Epithelial cell of proximal tubule (primary cell): ENCODE data around the gene DGKB. TPM values are rescaled to one million over a fixed set of nuclear protein-coding genes. Genes with fewer than 3 reads are reported as not detected.
"Not testable (repeated sequence)": the region's sequence is repeated elsewhere in the genome, so short reads cannot be mapped to it uniquely, and the experiment has no call there.

Experiments
- DNase-seq: peaks from one replicate; pipeline ENCODE4 v3.0.0-alpha.2; 2011; ENCODE audit warnings: low read depth
- H3K4me3 ChIP-seq: 2 replicates; pipeline ENCODE4 v1.5.1; 2011; ENCODE audit warnings: low read depth, mild to moderate bottlenecking, low read length
- total RNA-seq: library from RNA; depleted of rRNA; stranded (reverse); fragments of >200 nt; gene quantifications from 2 replicates; pipeline ENCODE4 v1.2.3, GENCODE V29; 2015
- TF ChIP-seq, protein P1 (sequence below): conservative IDR thresholded peaks from 2 replicates; pipeline ENCODE4 v1.5.1; 2012; ENCODE audit warnings: low read depth, mild to moderate bottlenecking, low read length

Gene DGKB
- total RNA-seq, 1 donor from 2014 or later, result 0.69 TPM

DNA sequence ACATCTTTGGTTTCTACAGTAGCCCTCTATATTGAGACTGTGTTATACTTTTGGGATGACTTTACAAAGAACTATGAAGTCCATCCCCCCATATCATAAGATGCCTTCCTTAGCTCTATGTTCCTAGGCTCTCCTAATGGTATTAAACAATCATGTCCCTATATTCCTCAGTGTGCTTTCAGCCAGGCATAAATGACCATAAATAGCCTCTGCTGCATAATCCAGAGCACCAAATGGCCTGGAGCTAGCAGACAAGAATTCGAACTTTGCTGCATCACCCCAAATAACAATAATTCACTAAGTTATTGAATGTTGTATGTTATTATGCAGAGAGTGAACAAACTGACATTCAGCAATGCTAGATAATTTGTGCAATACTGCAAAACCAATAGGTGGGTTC lies 405.2 kb downstream of the DGKB start:
- DNase-seq, result no peak
- TF ChIP-seq, protein P1, sequence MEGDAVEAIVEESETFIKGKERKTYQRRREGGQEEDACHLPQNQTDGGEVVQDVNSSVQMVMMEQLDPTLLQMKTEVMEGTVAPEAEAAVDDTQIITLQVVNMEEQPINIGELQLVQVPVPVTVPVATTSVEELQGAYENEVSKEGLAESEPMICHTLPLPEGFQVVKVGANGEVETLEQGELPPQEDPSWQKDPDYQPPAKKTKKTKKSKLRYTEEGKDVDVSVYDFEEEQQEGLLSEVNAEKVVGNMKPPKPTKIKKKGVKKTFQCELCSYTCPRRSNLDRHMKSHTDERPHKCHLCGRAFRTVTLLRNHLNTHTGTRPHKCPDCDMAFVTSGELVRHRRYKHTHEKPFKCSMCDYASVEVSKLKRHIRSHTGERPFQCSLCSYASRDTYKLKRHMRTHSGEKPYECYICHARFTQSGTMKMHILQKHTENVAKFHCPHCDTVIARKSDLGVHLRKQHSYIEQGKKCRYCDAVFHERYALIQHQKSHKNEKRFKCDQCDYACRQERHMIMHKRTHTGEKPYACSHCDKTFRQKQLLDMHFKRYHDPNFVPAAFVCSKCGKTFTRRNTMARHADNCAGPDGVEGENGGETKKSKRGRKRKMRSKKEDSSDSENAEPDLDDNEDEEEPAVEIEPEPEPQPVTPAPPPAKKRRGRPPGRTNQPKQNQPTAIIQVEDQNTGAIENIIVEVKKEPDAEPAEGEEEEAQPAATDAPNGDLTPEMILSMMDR, result no peak
- no peak overlapping the region for H3K4me3 ChIP-seq

DNA sequence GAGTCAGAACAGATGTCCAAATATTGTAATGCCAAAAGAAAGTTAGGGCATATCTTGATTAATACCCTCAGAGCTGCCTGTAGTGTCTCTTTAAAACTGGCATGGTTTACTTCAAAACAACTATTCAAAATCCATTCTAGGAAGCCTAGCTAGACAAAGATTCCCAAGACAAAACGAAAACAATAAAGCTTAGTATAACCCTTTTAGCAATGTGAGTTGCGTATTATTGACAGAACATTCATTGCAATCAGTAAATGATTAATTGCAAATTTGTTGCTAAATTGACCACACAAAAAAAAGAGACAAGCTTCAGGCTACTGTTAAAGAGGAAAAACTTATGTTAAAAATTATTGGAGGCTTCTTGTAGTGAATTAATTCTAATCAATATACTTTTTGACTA lies 406.9 kb downstream of the DGKB start:
- DNase-seq, result no peak
- H3K4me3 ChIP-seq, result no peak overlapping the region

DNA sequence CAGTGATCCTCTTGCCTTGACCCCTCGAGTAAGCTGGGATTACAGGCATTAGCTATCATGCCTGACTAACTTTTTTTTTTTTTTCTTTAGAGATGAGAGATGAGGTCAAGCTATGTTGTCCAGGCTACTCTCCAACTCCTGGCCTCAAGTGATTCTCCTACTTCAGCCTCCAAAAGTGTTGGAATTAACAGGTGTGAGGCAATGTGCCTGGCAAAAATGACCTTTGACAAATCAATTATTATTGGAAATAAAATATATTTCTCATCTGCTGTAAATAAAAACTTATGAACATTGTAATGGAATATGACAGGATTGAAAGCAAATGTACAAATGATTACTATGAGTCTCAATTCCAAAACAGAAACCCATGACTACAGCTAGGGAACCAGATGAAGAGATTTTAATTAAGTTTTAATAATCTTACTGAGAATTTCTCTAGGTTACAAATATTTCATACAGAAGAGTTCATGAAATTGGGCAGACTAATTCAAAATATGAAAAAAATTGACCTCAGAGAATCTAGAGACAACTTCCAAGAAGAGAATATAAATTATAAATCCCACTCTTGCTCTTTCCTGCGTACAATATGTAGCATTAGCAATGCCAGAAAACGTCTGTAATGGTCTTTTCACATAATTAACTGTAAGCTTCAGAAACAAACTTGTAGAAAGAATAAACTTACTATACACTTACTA lies 414.7 kb downstream of the DGKB start:
- TF ChIP-seq, protein P1, result no peak
- DNase-seq, result no peak

More for the DNA sequence above, 406.9 kb downstream of the DGKB start:
- TF ChIP-seq, protein P1, result no peak

DNA sequence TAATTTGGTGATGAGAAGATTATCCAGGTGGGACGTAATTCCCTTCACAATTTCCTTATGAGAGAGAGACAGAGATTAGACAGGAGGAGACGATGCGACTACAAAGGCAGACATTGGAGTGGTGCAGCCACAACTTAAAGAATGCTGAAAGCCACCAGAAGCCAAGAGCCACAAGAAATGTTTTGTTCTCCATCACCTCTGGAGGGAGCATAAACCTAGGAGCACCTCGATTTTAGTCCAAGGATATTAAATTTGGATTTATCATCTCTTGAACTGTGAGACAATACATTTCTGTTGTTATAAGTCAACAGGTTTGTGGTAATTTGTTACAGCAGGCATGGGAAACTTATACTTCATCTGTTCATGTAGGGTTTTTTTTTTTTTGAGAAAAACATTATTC lies 418.9 kb downstream of the DGKB start:
- no peak overlapping the region for H3K4me3 ChIP-seq
- TF ChIP-seq, protein P1, result peak; percentile 31
- DNase-seq, result no peak

More for the DNA sequence above, 414.7 kb downstream of the DGKB start:
- no peak overlapping the region for H3K4me3 ChIP-seq

DNA sequence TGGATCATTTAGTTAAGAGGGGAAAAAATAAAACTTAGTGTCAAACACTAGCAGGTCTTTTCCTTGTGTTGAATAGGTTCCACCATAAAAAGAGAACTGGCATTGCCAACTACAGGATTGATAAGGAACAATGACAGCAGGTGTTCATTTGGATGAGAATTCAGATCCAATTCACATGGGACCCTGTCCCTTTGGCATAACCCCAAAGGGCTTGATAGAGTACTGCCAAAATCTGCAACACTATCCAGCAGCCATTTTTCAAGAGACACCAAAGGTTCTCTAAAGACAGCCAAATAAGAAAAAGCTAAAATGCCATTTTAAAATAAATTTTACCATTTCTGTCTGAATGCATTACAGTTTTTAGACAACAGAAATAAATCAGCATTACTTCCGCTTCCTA lies 422.3 kb downstream of the DGKB start:
- no peak for DNase-seq
- TF ChIP-seq, protein P1, result no peak
- H3K4me3 ChIP-seq, result no peak overlapping the region

DNA sequence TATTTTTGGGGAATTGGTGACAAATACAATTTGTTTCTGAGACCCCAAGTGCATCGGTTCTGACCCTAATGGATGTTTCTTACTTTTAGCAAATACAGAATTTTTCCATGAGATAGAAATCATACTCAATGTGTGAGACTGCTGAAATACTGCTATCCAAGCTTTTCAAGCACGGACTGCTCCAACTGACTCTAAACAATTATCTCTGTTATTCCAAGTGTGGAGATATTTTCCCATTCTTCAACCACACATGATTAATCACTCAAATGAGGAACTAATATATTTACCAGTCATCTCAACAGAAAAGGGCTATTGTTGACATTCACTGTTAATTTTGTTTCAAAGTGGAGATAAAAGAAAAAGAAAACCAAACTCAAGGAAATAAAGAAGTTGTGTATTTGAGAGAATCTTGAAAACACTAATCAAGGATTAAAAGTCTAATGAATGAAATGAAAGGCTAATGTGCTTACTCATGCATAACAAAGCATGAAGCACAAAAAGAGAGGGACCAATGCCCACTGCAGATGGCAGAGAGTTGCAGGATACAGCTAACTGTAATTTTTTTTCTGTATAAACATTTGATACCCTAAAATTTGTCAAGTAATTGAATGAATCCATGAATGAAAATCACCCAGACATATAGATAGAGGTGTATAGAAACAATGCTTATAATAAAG lies 423.6 kb downstream of the DGKB start:
- TF ChIP-seq, protein P1, result no peak
- no peak overlapping the region for H3K4me3 ChIP-seq
- no peak for DNase-seq

DNA sequence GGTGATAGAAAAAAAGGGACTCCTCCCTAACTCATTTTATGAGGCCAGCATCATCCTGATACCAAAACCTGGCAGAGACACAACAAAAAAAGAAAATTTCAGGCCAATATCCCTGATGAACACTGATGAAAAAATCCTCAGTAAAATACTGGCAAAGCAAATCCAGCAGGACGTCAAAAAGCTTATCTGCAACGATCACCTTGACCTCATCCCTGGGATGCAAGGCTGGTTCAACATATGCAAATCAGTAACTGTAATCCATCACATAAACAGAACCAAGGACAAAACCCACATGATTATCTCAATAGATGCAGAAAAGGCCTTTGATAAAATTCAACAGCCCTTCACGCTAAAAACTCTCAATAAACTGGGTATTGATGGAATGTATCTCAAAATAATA lies 440.8 kb downstream of the DGKB start:
- DNase-seq, H3K4me3 ChIP-seq: not testable (repeated sequence)

DNA sequence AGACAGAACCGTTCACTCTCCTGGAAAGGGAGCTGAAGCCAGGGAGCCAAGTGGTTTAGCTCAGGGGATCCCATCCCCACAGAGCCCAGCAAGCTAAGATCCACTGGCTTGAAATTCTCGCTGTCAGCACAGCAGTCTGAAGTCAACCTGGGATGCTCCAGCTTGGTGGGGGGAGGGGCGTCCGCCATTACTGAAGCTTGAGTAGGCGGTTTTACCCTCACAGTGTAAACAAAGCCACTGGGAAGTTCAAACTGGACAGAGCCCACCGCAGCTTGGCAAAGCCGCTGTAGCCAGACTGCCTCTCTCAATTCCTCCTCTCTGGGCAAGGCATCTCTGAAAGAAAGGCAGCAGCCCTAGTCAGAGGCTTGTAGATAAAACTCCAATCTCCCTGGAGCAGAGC lies 443.7 kb downstream of the DGKB start:
- not testable (repeated sequence) for DNase-seq, H3K4me3 ChIP-seq
